ENCODE measurements around the gene PPP1R9A. TPM values are rescaled to one million over a fixed set of nuclear protein-coding genes. Genes with fewer than 3 reads are reported as not detected.
"Not testable (repeated sequence)": the region's sequence is repeated elsewhere in the genome, so short reads cannot be mapped to it uniquely, and the experiment has no call there.

PPP1R9A gene
- total RNA-seq, 1 donor, result 4.0 TPM

DNA sequence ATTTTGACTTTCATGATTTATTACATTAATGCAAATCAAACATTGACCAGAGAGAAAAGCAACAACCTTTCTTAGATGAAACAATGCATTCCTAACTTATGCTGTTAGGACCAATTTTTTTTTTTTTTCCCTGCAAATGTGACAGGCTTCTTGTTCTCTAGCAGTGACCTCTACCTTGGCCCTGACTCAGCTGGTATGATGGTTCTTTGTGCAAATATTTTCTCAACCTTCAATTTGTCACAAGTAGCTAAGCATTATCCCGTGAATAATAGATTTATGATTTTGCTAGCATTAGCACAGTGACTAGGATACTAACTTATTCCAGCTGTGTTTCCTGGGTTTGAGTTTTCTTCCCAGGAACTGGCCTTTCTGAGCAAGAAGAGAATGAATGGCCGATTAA lies 64.9 kb downstream of the PPP1R9A start:
- DNase-seq (ENCODE audit: low read depth in 2 of 3, low spot score in 2 of 3), result no peak

DNA sequence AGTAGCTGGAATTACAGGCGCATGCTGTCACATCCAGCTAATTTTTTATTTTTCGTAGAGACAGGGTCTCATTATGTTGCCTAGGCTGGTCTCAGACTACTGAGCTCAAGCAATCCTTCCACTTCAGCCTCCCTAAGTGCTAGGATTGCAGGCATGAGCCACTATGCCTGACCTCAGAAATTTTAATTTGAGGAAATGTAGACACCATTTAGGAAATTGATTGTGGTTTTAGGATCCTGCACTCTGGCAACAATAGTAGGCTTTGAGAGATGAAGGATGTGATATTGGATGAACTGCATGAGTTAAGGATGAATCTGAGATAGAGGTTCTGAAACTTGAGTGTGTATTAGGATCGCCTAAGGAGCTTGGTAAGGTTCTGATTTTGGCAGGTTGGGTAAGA lies 66.5 kb downstream of the PPP1R9A start:
- DNase-seq (ENCODE audit: low read depth in 2 of 3, low spot score in 2 of 3), result no peak

DNA sequence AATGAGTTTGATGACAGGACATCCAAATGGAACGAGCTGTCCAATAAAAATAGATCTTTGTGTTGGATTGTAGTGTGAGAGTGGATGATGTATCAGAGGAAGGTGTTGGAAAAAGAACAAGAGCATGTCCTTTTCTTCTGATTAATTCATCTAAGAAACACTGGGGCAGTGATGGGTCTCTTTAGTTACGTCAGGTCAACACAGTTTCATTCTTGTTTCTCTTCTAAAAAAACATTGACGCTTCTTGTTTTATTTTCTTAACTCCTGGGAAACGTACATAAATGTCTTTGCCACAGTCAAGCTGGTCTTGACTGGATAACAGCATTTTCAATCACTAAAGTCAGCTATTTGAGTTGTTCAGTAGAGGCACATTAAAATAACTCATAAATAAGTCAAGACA lies 67.0 kb downstream of the PPP1R9A start:
- DNase-seq (ENCODE audit: low read depth in 2 of 3, low spot score in 2 of 3), result no peak

DNA sequence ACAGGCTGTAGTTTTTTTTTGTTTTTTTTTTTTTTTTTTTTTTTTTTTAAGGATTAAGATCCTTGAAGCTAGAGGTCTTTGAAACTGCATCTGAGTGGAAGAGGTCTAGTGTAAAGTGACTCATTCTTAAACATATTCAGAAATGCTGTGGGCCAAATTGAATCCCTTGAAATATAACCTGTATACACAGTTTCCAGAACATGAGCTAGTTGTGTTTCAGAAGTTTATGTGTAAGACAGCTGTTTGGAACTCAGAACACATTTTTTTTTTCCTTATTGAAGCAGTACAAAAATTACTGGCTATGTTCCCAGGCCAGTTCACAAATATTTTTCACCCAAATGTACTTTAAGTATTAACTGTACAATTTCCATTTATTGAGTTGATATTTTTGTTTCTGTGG lies 67.9 kb downstream of the PPP1R9A start:
- DNase-seq (ENCODE audit: low read depth in 2 of 3, low spot score in 2 of 3), result no peak

GRCh38 chr7:94980418-94981142 lies 73.2 kb downstream of the PPP1R9A start:
- no peak for DNase-seq (ENCODE audit: low read depth in 2 of 3, low spot score in 2 of 3)

DNA sequence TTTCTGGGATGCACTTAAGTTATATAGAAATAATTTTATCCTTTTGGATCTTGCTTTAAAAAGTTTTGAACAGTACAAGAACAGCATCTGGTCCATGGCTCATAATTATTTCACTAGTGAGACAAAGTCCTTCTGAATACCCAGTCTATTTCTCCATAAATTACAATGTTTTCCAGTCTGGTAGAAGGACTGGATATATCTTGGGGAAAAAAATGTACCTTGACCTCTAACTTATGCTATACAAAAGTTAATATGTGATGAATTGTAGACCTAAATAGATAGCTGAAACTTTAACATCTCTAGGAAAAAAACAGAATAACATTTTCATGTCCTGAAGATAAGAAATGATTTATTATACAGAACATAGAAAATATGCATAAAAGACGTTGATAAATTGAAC lies 88.5 kb downstream of the PPP1R9A start:
- DNase-seq (ENCODE audit: low read depth in 2 of 3, low spot score in 2 of 3), result no peak

GRCh38 chr7:94996369-94996768 lies 89.0 kb downstream of the PPP1R9A start:
- DNase-seq (ENCODE audit: low read depth in 2 of 3, low spot score in 2 of 3), result no peak

- DNase-seq (ENCODE audit: low read depth in 2 of 3, low spot score in 2 of 3), result no peak
Measured at GRCh38 chr7:94997547-94997946, 90.2 kb downstream of the PPP1R9A start.

DNA sequence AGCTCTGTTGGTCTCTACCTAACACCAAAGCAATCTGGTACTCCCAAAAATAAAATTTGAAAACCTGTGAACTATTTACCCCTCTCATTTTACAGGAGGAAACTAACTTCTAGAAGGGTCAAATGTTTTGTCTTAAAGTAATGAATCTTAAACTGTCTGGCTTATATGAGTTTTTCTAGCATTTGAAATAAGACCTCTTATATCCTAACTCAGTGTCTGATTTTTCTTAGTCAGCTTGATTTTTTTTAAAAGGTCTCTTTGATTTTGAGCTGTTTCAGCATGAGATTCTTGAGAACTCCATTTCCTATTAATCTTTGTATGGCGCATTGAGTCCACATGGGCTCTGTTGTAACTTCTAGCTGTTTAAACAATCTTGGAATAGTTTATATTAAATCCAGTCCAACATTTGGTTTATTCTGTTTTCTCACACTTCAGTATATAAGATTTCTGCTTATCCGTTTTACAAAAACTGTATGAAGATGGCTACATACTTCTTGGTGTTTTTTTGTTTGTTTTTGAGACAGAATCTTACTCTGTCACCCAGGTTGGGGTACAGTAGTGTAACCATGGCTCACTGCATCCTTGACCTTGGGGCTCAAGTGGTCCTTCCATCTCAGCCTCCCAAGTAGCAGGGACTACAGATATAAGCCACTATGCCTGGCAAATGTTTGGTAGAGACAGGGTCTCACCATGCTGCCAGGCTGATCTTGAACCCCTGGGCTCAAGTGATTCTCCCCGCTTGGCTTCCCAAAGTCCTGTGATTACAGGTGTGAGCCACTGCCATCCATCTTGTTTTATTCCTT lies 91.1 kb downstream of the PPP1R9A start:
- DNase-seq (ENCODE audit: low read depth in 2 of 3, low spot score in 2 of 3), result no peak

- no peak for DNase-seq (ENCODE audit: low read depth in 2 of 3, low spot score in 2 of 3)
Measured at GRCh38 chr7:94999069-94999351, 91.6 kb downstream of the PPP1R9A start.

GRCh38 chr7:94999601-95000000 lies 92.2 kb downstream of the PPP1R9A start:
- DNase-seq (ENCODE audit: low read depth in 2 of 3, low spot score in 2 of 3), result not testable (repeated sequence)

DNA sequence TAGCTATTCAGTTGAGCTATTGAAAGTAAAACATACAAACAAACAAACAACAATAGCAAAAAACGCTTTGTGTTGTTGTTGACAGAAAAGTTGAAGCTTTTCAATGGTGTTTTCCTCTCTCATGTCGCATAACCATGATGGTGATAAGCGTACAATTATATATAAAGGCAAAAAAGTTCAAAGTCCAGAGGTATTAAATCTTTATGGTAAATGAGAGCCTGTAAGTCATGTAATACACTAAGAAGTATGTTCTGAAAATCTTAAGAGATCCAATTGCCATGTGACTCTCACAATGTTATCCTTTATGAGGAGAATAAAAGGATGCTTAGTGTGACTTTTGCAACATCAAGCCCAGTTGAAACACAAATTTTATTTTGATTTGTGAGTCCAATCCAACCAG lies 93.9 kb downstream of the PPP1R9A start:
- DNase-seq (ENCODE audit: low read depth in 2 of 3, low spot score in 2 of 3), result no peak

DNA sequence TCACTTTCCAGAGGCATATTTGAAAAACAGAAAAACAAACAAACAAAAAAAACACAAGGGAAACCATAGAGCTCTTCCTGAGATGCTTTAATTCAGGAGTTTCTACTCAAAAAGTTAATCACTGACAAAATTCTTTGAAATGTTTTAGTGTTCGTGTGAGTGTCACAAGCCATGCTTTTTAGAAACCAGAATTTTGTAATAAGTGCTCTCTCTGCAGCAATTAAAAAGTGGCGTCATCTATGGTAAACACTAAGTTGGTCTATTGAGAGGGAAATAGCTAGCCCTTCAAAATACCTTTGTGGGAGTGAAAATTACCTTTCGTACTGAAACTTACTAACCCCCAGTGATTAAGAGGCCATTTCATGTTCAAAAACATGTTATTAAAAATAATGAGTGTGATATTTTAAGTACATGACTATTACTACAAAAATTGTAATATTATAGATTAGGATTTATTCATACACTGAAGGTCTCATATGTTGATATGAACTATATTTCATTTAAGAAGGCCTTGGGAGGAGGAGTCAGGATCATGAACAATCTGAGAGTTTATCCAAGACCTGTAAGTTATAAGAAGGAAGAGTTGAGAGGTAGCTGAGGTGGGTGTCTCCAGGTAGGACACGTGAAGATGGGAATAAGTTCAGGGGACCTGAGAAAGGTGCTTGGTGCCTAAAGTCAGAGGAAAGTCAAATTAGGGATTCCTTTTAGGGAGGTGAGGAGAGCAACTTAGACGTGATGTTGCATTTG lies 94.6 kb downstream of the PPP1R9A start:
- no peak for DNase-seq (ENCODE audit: low read depth in 2 of 3, low spot score in 2 of 3)

- DNase-seq (ENCODE audit: low read depth in 2 of 3, low spot score in 2 of 3), result no peak
Measured at GRCh38 chr7:95002775-95003174, 95.4 kb downstream of the PPP1R9A start.

DNA sequence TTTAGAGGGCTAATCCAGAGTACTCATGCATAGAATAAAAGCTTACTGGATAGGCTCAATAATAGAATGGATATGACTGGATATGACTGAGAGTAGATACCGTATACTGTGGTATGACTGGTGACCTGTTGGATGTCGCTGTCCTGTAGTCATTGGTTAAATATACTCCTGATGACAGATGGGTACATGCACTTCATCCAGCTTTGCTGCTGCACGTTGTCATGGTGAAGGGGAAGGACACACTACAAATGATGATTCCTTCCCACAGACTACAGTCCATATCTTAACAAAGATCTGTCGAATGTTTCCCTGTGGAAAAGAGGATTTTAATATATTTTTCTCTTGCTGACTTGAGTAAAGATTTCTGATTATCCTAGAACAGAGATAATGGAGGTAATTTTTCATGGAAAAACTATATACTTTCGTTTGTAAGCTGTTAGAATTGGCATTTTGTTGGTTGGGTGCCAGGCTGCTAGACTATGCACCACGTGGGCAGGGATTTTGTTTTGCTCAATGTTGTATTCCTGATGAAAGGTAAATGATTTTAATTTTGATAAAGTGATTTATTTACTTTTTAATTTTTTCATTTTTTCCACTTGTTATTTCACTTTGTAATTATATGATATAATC lies 97.3 kb downstream of the PPP1R9A start:
- DNase-seq (ENCODE audit: low read depth in 2 of 3, low spot score in 2 of 3), result no peak

GRCh38 chr7:95006010-95006409 lies 98.6 kb downstream of the PPP1R9A start:
- DNase-seq (ENCODE audit: low read depth in 2 of 3, low spot score in 2 of 3), result no peak

DNA sequence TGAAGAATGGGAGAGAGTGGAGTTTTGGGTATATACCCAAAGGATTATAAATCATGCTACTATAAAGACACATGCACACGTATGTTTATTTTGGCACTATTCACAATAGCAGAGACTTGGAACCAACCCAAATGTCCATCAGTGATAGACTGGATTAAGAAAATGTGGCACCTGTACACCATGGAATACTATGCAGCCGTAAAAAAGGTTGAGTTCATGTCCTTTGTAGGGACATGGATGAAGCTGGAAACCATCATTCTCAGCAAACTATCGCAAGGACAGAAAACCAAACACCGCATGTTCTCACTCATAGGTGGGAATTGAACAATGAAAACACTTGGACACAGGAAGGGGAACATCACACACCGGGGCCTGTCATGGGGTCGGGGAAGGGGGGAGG lies 101.4 kb downstream of the PPP1R9A start:
- DNase-seq (ENCODE audit: low read depth in 2 of 3, low spot score in 2 of 3), result not testable (repeated sequence)

DNA sequence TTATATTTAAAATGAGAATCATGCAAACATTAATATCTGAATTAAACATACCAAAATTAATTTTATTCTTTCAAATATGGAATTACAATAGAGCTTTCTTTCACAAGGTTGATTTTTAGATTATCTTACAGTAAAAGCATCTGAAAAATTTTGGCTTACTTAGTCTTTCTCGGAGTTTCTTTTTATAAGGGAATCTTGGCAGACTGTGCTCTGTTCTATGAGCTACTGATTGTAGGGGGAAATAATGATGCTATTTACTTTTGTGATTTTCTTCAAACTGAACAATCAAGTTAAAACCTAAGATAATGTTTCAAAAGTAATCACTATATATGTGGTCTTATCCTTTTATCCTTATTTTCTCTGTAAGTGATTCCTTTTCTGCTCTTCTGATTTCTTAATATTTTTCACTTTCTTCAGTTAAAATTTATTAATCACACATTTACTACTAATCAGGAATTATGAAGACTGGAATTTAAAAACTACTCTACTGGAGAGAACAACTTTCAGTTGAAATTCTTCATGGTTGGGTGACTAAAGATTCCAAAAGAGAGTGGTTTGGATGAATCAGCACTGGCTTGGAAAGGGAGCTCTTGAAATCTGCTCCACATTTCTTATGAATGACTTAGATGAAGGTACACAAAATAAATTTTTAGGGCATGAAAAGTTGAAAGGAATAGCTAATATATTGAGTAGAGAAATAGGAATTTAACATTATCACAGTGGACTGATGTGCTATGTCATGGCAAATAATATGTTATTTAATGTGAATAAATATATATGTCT lies 103.9 kb downstream of the PPP1R9A start:
- no peak for DNase-seq (ENCODE audit: low read depth in 2 of 3, low spot score in 2 of 3)

DNA sequence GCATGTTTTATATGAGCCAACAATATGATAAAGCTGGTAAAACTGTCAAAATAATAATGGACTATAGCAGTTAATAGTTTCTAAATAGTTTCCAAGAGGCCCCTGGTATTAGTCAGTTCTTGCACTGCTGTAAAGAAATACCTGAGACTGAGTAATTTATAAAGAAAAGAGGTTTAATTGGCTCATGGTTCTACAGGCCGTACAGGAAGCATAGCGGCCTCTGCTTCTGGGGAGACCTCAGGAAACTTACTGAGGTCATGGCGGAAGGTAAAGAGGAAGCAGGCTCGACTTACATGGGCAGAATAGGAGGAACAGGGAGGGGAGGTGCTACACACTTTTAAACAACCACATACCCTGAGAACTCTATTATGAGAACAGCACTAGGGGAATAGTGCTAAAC lies 104.6 kb downstream of the PPP1R9A start:
- DNase-seq (ENCODE audit: low read depth in 2 of 3, low spot score in 2 of 3), result no peak

GRCh38 chr7:95018021-95018420 lies 110.6 kb downstream of the PPP1R9A start:
- no peak for DNase-seq (ENCODE audit: low read depth in 2 of 3, low spot score in 2 of 3)

DNA sequence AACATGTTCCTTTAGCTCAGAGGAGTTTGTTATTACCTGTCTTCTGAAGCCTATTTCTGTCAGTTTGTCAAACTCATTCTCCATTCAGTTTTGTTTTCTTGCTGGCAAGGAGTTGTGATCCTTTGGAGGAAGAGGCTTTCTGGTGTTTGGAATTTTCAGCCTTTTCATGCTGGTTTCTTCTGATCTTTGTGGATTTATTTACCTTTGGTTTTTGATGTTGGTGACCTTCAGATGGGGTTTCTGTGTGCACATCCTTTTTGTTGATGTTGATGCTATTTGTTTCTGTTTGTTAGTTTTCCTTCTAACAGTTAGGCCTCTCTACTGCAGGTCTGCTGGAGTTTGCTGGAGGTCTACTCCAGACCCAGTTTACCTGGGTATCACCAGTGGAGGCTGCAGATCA lies 118.6 kb downstream of the PPP1R9A start:
- DNase-seq (ENCODE audit: low read depth in 2 of 3, low spot score in 2 of 3), result no peak
